ENCODE measurements around the gene FAM47E. TPM values are rescaled to one million over a fixed set of nuclear protein-coding genes. Genes with fewer than 3 reads are reported as not detected.

The FAM47E gene
- total and polyA plus RNA-seq, 2 donors = 1.1 to 2.8 TPM

GRCh38 chr4:76210452-76210851, 41.1 kb upstream of the FAM47E start:
- H3K9me3 ChIP-seq (ENCODE audit: control insufficient read depth in 2 of 2, insufficient read depth in 1 of 2, low read length in 1 of 2) = peaks cover 0 to 2% of the 10 kb centered on the region in 2 donors
- no peak for DNase-seq (ENCODE audit: low read depth in 6 of 9, low spot score in 9 of 9)
- 90% methylated on average over 4 of the region's 4 CpGs for WGBS
- H3K27ac ChIP-seq (ENCODE audit: low read depth in 1 of 2, low read length in 1 of 2) = no peak overlapping the region
- H3K27me3 ChIP-seq (ENCODE audit: control insufficient read depth in 2 of 2, insufficient read depth in 1 of 2, low read length in 1 of 2) = peaks cover 3 to 25% of the 10 kb centered on the region in 2 donors
- H3K4me3 ChIP-seq (ENCODE audit: low read length in 2 of 2) = no peak overlapping the region
- no peaks in the 10 kb centered on the region for H3K36me3 ChIP-seq (ENCODE audit: control insufficient read depth in 2 of 2, insufficient read depth in 2 of 2, low read length in 1 of 2)
- H3K4me1 ChIP-seq (ENCODE audit: control insufficient read depth in 2 of 2, insufficient read depth in 2 of 2, low read length in 2 of 2) = peaks cover 26 to 33% of the 10 kb centered on the region in 2 donors

GRCh38 chr4:76211769-76212708, 39.5 kb upstream of the FAM47E start:
- WGBS = 86% methylated on average over 6 of the region's 6 CpGs
- Histone ChIP-seq H3K27me3 (ENCODE audit: control insufficient read depth in 2 of 2, insufficient read depth in 1 of 2, low read length in 1 of 2) (peaks cover 3 to 34% of the 10 kb centered on the region in 2 donors), H3K4me1 (ENCODE audit: control insufficient read depth in 2 of 2, insufficient read depth in 2 of 2, low read length in 2 of 2) (peaks cover 26 to 33% of the 10 kb centered on the region in 2 donors), H3K36me3 (ENCODE audit: control insufficient read depth in 2 of 2, insufficient read depth in 2 of 2, low read length in 1 of 2) (no peaks in the 10 kb centered on the region), H3K4me3 (ENCODE audit: low read length in 2 of 2) (peak overlapping the region; percentile 51 to 65), H3K9me3 (ENCODE audit: control insufficient read depth in 2 of 2, insufficient read depth in 1 of 2, low read length in 1 of 2) (peaks cover 0 to 2% of the 10 kb centered on the region in 2 donors), H3K27ac (ENCODE audit: low read depth in 1 of 2, low read length in 1 of 2) (peak overlapping the region; percentile 61 to 77)
- no peak for DNase-seq (ENCODE audit: low read depth in 6 of 9, low spot score in 9 of 9)

- peaks cover 0 to 2% of the 10 kb centered on the region in 2 donors for H3K9me3 ChIP-seq (ENCODE audit: control insufficient read depth in 2 of 2, insufficient read depth in 1 of 2, low read length in 1 of 2)
- WGBS = 2% methylated on average over 14 of the region's 14 CpGs
- H3K27me3 ChIP-seq (ENCODE audit: control insufficient read depth in 2 of 2, insufficient read depth in 1 of 2, low read length in 1 of 2) = peaks cover 3 to 34% of the 10 kb centered on the region in 2 donors
- H3K4me3 ChIP-seq (ENCODE audit: low read length in 2 of 2) = peak overlapping the region; percentile 51 to 65
- peak overlapping the region; percentile 61 to 77 for H3K27ac ChIP-seq (ENCODE audit: low read depth in 1 of 2, low read length in 1 of 2)
- DNase-seq (ENCODE audit: low read depth in 6 of 9, low spot score in 9 of 9) = peak in 7 of 9 donors; percentile 37 to 86 (median 54)
- peaks cover 26 to 33% of the 10 kb centered on the region in 2 donors for H3K4me1 ChIP-seq (ENCODE audit: control insufficient read depth in 2 of 2, insufficient read depth in 2 of 2, low read length in 2 of 2)
- H3K36me3 ChIP-seq (ENCODE audit: control insufficient read depth in 2 of 2, insufficient read depth in 2 of 2, low read length in 1 of 2) = no peaks in the 10 kb centered on the region
These were observed 38.6 kb upstream of the FAM47E start for GRCh38 chr4:76212851-76213414.

- peak in 7 of 9 donors; percentile 25 to 71 (median 52) for DNase-seq (ENCODE audit: low read depth in 6 of 9, low spot score in 9 of 9)
- WGBS = under 1% methylated on average over 94 of the region's 94 CpGs
- Histone ChIP-seq H3K36me3 (ENCODE audit: control insufficient read depth in 2 of 2, insufficient read depth in 2 of 2, low read length in 1 of 2) (no peaks in the 10 kb centered on the region), H3K4me3 (ENCODE audit: low read length in 2 of 2) (peak within 1 kb of the TSS; percentile 51 to 65), H3K4me1 (ENCODE audit: control insufficient read depth in 2 of 2, insufficient read depth in 2 of 2, low read length in 2 of 2) (peaks cover 23 to 29% of the 10 kb centered on the region in 2 donors), H3K27me3 (ENCODE audit: control insufficient read depth in 2 of 2, insufficient read depth in 1 of 2, low read length in 1 of 2) (peaks cover 3 to 34% of the 10 kb centered on the region in 2 donors), H3K27ac (ENCODE audit: low read depth in 1 of 2, low read length in 1 of 2) (peak within 1 kb of the TSS; percentile 61 to 77), H3K9me3 (ENCODE audit: control insufficient read depth in 2 of 2, insufficient read depth in 1 of 2, low read length in 1 of 2) (peaks cover 0 to 2% of the 10 kb centered on the region in 2 donors)
These were observed 37.9 kb upstream of the FAM47E start, which contains the start of gene SCARB2 for GRCh38 chr4:76213415-76214176. Gene SCARB2 (minus strand): TSS chr4:76213824. CDS start chr4:76213543, 281 bp downstream.

- Histone ChIP-seq H3K27ac (ENCODE audit: low read depth in 1 of 2, low read length in 1 of 2) (peak overlapping the region; percentile 61 to 72), H3K9me3 (ENCODE audit: control insufficient read depth in 2 of 2, insufficient read depth in 1 of 2, low read length in 1 of 2) (peaks cover 0 to 2% of the 10 kb centered on the region in 2 donors), H3K27me3 (ENCODE audit: control insufficient read depth in 2 of 2, insufficient read depth in 1 of 2, low read length in 1 of 2) (peaks cover 3 to 34% of the 10 kb centered on the region in 2 donors), H3K36me3 (ENCODE audit: control insufficient read depth in 2 of 2, insufficient read depth in 2 of 2, low read length in 1 of 2) (no peaks in the 10 kb centered on the region), H3K4me3 (ENCODE audit: low read length in 2 of 2) (peak overlapping the region; percentile 48 to 65), H3K4me1 (ENCODE audit: control insufficient read depth in 2 of 2, insufficient read depth in 2 of 2, low read length in 2 of 2) (peaks cover 20 to 25% of the 10 kb centered on the region in 2 donors)
- WGBS = 9% methylated on average over 10 of the region's 10 CpGs
- DNase-seq (ENCODE audit: low read depth in 6 of 9, low spot score in 9 of 9) = peak in 6 of 9 donors; percentile 26 to 73 (median 42)
These were observed 37.3 kb upstream of the FAM47E start for GRCh38 chr4:76214177-76214675.

- Histone ChIP-seq H3K4me3 (ENCODE audit: low read length in 2 of 2) (no peak overlapping the region), H3K9me3 (ENCODE audit: control insufficient read depth in 2 of 2, insufficient read depth in 1 of 2, low read length in 1 of 2) (peaks cover 0 to 2% of the 10 kb centered on the region in 2 donors), H3K27ac (ENCODE audit: low read depth in 1 of 2, low read length in 1 of 2) (no peak overlapping the region), H3K36me3 (ENCODE audit: control insufficient read depth in 2 of 2, insufficient read depth in 2 of 2, low read length in 1 of 2) (no peaks in the 10 kb centered on the region), H3K4me1 (ENCODE audit: control insufficient read depth in 2 of 2, insufficient read depth in 2 of 2, low read length in 2 of 2) (peaks cover 20 to 25% of the 10 kb centered on the region in 2 donors), H3K27me3 (ENCODE audit: control insufficient read depth in 2 of 2, insufficient read depth in 1 of 2, low read length in 1 of 2) (peaks cover 3 to 34% of the 10 kb centered on the region in 2 donors)
- WGBS = 96% methylated on average over 3 of the region's 3 CpGs
- DNase-seq (ENCODE audit: low read depth in 6 of 9, low spot score in 9 of 9) = no peak
These were observed 36.4 kb upstream of the FAM47E start for GRCh38 chr4:76215077-76215476.

- Histone ChIP-seq H3K36me3 (ENCODE audit: control insufficient read depth in 2 of 2, insufficient read depth in 2 of 2, low read length in 1 of 2) (no peaks in the 10 kb centered on the region), H3K4me3 (ENCODE audit: low read length in 2 of 2) (no peak overlapping the region), H3K27ac (ENCODE audit: low read depth in 1 of 2, low read length in 1 of 2) (no peak overlapping the region), H3K4me1 (ENCODE audit: control insufficient read depth in 2 of 2, insufficient read depth in 2 of 2, low read length in 2 of 2) (peaks cover 20 to 24% of the 10 kb centered on the region in 2 donors), H3K27me3 (ENCODE audit: control insufficient read depth in 2 of 2, insufficient read depth in 1 of 2, low read length in 1 of 2) (peaks cover 3 to 34% of the 10 kb centered on the region in 2 donors), H3K9me3 (ENCODE audit: control insufficient read depth in 2 of 2, insufficient read depth in 1 of 2, low read length in 1 of 2) (peaks cover 0 to 2% of the 10 kb centered on the region in 2 donors)
- no peak for DNase-seq (ENCODE audit: low read depth in 6 of 9, low spot score in 9 of 9)
- WGBS = 95% methylated on average over 2 of the region's 2 CpGs
These were observed 35.0 kb upstream of the FAM47E start for GRCh38 chr4:76216524-76216923.

GRCh38 chr4:76216975-76217814, 34.3 kb upstream of the FAM47E start:
- peaks cover 3 to 28% of the 10 kb centered on the region in 2 donors for H3K27me3 ChIP-seq (ENCODE audit: control insufficient read depth in 2 of 2, insufficient read depth in 1 of 2, low read length in 1 of 2)
- 97% methylated on average over 6 of the region's 6 CpGs for WGBS
- H3K36me3 ChIP-seq (ENCODE audit: control insufficient read depth in 2 of 2, insufficient read depth in 2 of 2, low read length in 1 of 2) = no peaks in the 10 kb centered on the region
- no peak overlapping the region for H3K4me3 ChIP-seq (ENCODE audit: low read length in 2 of 2)
- H3K9me3 ChIP-seq (ENCODE audit: control insufficient read depth in 2 of 2, insufficient read depth in 1 of 2, low read length in 1 of 2) = peaks cover 0 to 2% of the 10 kb centered on the region in 2 donors
- H3K4me1 ChIP-seq (ENCODE audit: control insufficient read depth in 2 of 2, insufficient read depth in 2 of 2, low read length in 2 of 2) = peaks cover 20 to 22% of the 10 kb centered on the region in 2 donors
- no peak for DNase-seq (ENCODE audit: low read depth in 6 of 9, low spot score in 9 of 9)
- H3K27ac ChIP-seq (ENCODE audit: low read depth in 1 of 2, low read length in 1 of 2) = no peak overlapping the region

Data from thymus (tissue), 11 donors.